ENCODE measurements around the gene CUL7.

DNA sequence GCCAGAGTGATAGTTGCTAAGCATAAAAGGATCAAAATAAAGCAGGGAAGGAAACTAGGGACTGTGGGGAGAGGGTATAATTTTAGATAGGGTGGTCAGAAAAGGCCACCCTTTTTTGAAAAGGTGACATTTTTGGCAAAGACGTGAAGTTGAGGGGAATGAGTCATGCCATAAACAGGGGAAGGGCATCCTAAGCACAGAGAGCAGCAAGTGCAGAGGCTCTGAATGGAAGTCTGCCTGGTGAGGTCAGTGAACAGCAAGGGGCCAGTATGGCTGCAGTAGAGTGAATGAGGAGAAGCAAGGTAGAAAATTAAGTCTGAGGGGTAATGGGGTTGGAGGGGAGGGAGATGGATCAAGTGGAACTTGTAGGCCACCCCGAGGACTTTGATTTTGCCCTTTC, 8.2 kb upstream of the CUL7 start:
- TF ChIP-seq RAD21 (IDR thresholded peaks at IDR 0.05 in 1 of 2, conservative IDR thresholded peaks at IDR 0.05 in 1 of 2; ENCODE audit: low read depth in 2 of 2, low read length in 2 of 2) (no peak), SIN3A (conservative IDR thresholded peaks at IDR 0.05 in 1 of 2, IDR thresholded peaks at IDR 0.05 in 1 of 2; ENCODE audit: low read depth in 1 of 2, low read length in 2 of 2) (no peak), SP1 (IDR thresholded peaks at IDR 0.05; ENCODE audit: low read depth, low read length) (no peak), SP2 (IDR thresholded peaks at IDR 0.05; ENCODE audit: low read length) (no peak), RFX5 (IDR thresholded peaks at IDR 0.05; ENCODE audit: borderline replicate concordance, low read depth, low read length) (no peak), JUN (IDR thresholded peaks at IDR 0.05; ENCODE audit: low read depth, low read length) (no peak), EZH2 (IDR thresholded peaks at IDR 0.05; ENCODE audit: low read depth, low read length, severe bottlenecking) (no peak), SAP30 (IDR thresholded peaks at IDR 0.05; ENCODE audit: insufficient read depth, insufficient replicate concordance, low read length) (no peak), POLR2AphosphoS5 (IDR thresholded peaks at IDR 0.05; ENCODE audit: low read depth, low read length) (no peak), YY1 (IDR thresholded peaks at IDR 0.05; ENCODE audit: low read depth, low read length) (no peak), CEBPB (IDR thresholded peaks at IDR 0.05; ENCODE audit: low read depth, low read length) (no peak), ZNF274 (IDR thresholded peaks at IDR 0.05; ENCODE audit: borderline replicate concordance, extremely low read depth, low read length) (no peak)
- TF ChIP-seq, protein P1, sequence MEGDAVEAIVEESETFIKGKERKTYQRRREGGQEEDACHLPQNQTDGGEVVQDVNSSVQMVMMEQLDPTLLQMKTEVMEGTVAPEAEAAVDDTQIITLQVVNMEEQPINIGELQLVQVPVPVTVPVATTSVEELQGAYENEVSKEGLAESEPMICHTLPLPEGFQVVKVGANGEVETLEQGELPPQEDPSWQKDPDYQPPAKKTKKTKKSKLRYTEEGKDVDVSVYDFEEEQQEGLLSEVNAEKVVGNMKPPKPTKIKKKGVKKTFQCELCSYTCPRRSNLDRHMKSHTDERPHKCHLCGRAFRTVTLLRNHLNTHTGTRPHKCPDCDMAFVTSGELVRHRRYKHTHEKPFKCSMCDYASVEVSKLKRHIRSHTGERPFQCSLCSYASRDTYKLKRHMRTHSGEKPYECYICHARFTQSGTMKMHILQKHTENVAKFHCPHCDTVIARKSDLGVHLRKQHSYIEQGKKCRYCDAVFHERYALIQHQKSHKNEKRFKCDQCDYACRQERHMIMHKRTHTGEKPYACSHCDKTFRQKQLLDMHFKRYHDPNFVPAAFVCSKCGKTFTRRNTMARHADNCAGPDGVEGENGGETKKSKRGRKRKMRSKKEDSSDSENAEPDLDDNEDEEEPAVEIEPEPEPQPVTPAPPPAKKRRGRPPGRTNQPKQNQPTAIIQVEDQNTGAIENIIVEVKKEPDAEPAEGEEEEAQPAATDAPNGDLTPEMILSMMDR (IDR thresholded peaks at IDR 0.05; ENCODE audit: control extremely low read depth in 1 of 3, insufficient read depth in 1 of 3, low read depth in 1 of 3, low read length in 3 of 3): no peak
